AG09309 (cell line): ENCODE data around the gene CUL4B.
A peak's percentile ranks its signal among the peaks of the same experiment; 100 is the strongest.

Experiments used
- DNase-seq: peaks from one replicate; pipeline ENCODE4 v3.0.0-alpha.2; 2010; ENCODE audit warnings: low read depth
- H3K4me3 ChIP-seq: 2 replicates; pipeline ENCODE4 v1.5.1; 2011; ENCODE audit warnings: mild to moderate bottlenecking, low read depth, low read length, moderate library complexity; ENCODE audit not compliant: control insufficient read depth
- TF ChIP-seq, protein P1 (sequence below): IDR thresholded peaks from 2 replicates; pipeline ENCODE4 v1.5.1; 2011; ENCODE audit warnings: mild to moderate bottlenecking, low read depth, low read length, inconsistent platforms; ENCODE audit not compliant: insufficient read depth, control insufficient read depth; ENCODE audit errors: missing control alignments

CUL4B gene

DNA sequence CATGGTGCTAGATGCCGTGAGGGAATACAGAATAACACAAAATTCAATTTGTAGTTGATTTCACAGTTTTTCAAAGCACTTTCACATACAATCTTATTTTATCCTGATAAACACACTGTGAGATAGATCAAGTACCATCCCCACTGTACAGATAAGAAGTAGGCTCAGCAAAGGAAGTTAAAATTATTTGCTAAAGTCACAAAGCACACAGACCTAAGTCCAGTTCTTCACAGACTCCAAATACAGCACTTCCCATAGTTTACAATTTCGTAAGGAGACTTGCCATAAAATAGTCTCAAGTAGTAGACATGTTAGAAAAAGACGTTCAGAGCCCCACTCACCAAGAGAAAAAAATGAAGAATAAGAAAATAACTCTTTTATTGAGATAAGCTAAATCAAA is 7.8 kb upstream of the CUL4B start:
- no peak overlapping the region for H3K4me3 ChIP-seq
- TF ChIP-seq, protein P1, sequence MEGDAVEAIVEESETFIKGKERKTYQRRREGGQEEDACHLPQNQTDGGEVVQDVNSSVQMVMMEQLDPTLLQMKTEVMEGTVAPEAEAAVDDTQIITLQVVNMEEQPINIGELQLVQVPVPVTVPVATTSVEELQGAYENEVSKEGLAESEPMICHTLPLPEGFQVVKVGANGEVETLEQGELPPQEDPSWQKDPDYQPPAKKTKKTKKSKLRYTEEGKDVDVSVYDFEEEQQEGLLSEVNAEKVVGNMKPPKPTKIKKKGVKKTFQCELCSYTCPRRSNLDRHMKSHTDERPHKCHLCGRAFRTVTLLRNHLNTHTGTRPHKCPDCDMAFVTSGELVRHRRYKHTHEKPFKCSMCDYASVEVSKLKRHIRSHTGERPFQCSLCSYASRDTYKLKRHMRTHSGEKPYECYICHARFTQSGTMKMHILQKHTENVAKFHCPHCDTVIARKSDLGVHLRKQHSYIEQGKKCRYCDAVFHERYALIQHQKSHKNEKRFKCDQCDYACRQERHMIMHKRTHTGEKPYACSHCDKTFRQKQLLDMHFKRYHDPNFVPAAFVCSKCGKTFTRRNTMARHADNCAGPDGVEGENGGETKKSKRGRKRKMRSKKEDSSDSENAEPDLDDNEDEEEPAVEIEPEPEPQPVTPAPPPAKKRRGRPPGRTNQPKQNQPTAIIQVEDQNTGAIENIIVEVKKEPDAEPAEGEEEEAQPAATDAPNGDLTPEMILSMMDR = no peak

DNA sequence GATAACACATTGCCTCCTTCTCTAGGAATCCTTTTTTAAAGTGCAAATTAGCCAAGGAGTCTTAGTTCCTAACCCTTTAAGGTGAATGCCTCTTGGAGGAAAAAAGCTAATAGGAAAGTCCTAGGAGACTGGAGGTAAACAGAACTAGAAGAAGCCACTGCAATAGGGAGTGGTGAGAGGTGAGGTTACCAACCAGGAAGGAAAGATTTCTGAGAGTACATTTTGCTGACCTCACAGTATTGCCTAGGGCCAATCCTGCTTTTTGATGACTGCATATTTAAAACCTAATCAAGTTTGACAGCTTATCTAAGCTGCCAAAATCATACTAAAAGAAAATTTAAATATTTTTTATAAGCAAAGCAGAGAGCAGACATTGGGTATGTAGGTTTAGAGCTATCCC is 7.3 kb upstream of the CUL4B start:
- TF ChIP-seq, protein P1 = no peak
- DNase-seq = no peak
- H3K4me3 ChIP-seq = no peak overlapping the region

More for the DNA sequence above, 7.8 kb upstream of the CUL4B start:
- no peak for DNase-seq

DNA sequence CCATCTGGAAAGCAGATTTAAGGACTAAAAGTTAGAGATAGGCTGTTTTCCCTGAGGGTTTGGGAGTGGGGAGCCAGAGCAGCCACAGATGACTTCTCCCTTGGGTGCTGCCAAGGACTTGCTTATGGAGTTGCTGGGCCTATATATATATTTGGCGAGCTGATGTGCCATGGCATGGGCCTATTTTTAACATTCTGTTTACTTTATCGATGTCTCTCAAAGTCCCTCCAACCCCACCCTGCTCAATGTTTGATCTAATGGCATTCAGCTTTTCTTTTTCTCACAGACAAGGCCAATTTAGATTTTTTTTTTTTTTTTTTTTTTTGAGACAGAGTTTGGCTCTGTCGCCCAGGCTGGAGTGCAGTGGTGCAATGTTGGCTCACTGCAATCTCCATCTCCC is 6.1 kb upstream of the CUL4B start:
- no peak overlapping the region for H3K4me3 ChIP-seq
- TF ChIP-seq, protein P1 = no peak
- no peak for DNase-seq

DNA sequence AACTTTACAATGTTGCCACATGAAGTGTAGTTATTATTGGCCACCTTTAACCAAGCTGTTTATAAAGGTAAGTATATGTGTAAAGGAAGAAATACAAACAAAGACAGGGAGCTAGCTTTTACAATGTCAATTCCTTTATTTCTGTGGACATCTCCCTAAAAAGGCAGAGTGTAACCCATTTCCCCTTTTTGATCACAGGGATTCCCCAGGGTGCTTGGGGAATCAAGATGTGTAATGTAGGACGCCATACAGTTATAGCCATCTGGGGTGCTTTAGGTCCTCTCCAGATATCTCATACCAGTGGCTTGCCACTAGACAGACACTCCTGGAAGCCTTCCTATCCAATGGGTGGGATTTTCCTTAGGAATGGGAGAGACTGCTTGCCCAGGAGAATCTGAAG is 4.2 kb upstream of the CUL4B start:
- TF ChIP-seq, protein P1 = no peak
- no peak for DNase-seq
- H3K4me3 ChIP-seq = no peak overlapping the region

DNA sequence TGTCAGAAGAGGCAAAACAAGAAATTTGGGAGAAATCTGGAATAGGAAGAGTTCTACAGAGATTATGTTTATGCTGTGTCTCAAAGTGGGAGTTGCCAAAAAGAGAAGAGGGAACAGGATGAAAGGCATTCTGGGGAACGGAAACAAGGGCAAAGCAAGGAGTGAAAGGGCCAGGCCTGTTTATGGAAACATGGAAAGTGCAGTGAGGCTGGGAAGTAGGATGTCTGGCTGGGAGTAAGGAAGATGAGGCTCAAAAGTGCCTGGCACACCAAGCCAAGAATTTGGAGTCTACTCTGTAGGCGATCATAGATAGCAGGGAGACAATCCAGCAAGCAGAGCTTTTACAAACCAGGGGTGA is 1.8 kb upstream of the CUL4B start:
- no peak overlapping the region for H3K4me3 ChIP-seq
- TF ChIP-seq, protein P1 = no peak
- no peak for DNase-seq

DNA sequence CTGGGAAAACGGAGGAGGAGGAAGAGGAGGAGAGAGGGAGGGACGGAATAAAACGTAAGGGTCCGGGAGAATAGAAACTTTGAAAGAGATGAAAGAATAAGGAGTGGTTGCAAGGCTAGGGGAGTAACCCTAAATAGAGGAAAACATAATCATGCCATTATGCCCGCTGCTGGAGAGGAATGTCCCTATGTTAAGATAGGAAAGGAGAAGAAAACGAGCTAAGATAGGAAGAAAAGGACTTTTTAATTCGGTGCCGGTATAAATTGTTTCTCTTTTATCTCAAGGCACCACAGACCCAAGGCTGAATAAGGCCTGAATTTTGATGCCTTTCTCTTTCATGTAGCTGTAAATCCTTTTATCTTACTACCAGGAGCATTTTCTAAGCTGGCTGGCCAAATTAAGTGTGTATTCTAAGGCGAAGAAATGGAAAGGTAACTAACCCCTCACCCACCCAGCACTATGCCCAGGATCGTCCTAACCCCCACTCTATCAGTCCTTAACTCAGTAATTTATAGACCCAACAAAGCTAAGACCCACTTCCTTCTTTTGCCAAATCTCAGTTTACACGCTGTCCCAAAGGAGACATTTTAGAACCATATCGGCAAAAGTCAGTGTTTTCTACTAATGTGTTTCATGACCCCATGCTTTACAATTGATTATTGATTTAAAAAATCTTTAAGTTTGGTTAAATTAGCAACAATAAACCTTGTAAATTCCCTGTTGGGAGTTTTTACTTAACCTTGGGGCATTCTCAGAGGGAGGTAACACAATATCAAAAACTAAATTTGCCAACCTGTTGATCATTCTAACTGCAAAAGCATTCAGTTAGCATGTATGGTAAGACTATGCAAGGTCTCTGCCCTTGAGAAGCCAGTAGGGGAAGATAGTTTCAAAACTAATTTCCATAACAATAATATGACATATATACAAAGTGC is 1.1 kb upstream of the CUL4B start:
- TF ChIP-seq, protein P1 = no peak
- no peak for DNase-seq
- H3K4me3 ChIP-seq = peak overlapping the region; percentile 36
